GM19023 (cell line): ENCODE data around the gene SKIC8.
"Not testable (repeated sequence)": the region's sequence is repeated elsewhere in the genome, so short reads cannot be mapped to it uniquely, and the experiment has no call there.

Experiments used
- ATAC-seq: cut with Tn5 transposase; IDR thresholded peaks from one replicate; pipeline ENCODE4 v1.9.1; 2021; ENCODE audit warnings: mild to moderate bottlenecking, moderate library complexity; ENCODE audit not compliant: unreplicated experiment

SKIC8 gene

GRCh38 chr15:78257681-78258080 is 41.7 kb downstream of the SKIC8 start:
- no peak for ATAC-seq

- no peak for ATAC-seq
Observed at GRCh38 chr15:78256044-78256437, 43.4 kb downstream of the SKIC8 start.

DNA sequence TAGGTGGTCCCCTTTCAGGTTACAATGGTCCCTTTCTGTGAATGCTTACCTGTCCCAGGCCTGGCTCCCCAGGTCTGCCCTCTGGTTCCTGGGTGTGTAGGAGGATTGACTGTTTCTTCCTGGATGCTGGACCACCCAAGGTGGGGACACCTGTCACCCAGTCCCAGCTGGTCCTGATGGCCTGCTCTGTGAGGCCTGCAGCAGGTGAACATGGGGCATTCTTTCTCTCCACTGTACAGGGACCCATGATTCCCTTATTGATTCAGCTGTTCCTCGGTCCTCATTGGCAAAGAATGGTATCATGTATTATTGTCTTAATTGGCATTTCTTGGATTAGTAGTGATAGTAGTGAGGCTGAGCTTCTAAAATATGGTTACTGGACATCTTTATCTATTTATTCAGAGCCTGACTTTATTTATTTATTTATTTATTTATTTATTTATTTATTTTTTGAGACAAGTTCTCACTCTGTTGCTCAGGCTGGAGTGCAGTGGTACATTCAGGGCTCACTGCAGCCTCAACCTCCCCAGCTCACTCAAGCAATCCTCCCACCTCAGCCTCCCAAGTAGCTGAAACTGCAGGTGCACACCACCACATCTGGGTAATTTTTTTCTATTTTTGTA is 43.9 kb downstream of the SKIC8 start:
- no peak for ATAC-seq

DNA sequence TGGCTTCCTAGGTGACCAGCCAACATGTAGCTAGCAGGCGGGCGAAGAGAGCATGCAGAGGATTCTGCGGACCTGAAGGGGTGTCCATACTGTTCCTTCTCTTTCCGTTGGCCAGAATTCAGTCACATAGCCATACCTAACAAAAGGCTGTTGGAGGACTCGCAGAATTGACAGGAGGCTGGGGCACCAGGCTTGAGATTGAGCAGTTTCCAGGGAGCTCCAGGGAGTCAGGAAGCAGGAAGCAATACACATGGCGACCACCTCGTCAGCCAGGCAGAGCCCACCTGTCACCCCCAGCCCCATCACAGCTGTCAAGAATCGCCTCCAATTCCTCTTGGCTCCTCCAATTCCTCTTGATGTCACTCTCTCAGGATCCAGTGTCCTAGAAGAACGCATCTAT is 48.3 kb downstream of the SKIC8 start:
- ATAC-seq: no peak

GRCh38 chr15:78249131-78249530 is 50.3 kb downstream of the SKIC8 start:
- ATAC-seq: no peak

DNA sequence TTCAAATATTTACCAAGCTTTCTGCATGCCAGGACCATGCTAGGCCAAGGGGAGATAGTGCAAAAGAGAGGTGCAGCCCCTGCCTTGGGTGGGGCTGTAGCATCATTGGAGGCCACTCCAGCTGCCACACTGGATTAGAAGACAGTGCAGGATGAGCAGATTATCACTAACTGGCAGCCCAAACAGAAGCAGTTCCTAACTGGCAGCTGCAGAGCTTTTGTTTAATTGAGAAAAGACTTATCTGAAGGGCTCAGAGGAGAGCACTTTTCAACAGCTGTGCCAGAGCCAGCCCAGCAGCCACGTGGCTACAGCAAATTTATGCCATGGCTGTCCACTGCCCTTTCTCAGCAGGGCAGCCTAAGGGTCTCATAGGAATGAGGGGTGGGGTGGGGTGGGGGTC is 51.5 kb downstream of the SKIC8 start:
- ATAC-seq: no peak

- not testable (repeated sequence) for ATAC-seq
Observed at GRCh38 chr15:78245976-78246620, 53.3 kb downstream of the SKIC8 start.

DNA sequence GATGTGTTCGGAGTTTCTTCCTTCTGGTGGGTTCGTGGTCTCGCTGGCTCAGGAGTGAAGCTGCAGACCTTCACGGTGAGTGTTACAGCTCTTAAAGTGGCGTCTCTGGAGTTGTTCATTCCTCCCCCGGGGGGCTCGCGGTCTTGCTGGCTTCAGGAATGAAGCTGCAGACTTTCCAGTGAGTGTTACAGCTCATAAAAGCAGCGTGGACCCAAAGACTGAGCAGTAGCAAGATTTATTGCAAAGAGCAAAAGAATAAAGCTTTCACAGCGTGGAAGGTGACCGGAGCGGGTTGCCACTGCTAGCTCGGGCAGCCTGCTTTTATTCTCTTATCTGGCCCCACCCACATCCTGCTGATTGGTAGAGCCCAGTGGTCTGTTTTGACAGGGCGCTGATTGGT is 54.0 kb downstream of the SKIC8 start:
- not testable (repeated sequence) for ATAC-seq

- no peak for ATAC-seq
Observed at GRCh38 chr15:78244893-78245292, 54.5 kb downstream of the SKIC8 start.

GRCh38 chr15:78244101-78244500 is 55.3 kb downstream of the SKIC8 start:
- no peak for ATAC-seq

- no peak for ATAC-seq
Observed at GRCh38 chr15:78243491-78243941, 55.9 kb downstream of the SKIC8 start.

DNA sequence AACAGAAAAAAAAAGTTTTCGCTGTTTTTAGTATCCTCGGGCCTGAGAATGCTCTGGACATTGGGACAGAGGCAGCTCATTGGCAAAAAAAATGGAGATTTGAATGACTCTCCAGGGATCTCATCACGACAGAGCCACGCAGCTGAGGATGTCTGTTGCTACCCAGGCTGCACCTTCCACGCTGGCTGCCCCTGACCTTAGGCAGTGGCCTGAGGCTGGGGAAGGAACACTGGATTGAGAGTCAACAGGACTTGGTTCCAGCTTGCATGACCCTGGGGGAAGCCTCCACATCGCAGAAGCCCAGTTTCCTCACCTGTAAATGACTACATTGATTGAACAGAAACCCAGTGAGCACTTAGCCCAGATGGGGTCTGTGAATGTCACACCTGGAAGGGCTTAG is 56.4 kb downstream of the SKIC8 start:
- ATAC-seq: no peak

GRCh38 chr15:78242128-78242527 is 57.3 kb downstream of the SKIC8 start:
- no peak for ATAC-seq

DNA sequence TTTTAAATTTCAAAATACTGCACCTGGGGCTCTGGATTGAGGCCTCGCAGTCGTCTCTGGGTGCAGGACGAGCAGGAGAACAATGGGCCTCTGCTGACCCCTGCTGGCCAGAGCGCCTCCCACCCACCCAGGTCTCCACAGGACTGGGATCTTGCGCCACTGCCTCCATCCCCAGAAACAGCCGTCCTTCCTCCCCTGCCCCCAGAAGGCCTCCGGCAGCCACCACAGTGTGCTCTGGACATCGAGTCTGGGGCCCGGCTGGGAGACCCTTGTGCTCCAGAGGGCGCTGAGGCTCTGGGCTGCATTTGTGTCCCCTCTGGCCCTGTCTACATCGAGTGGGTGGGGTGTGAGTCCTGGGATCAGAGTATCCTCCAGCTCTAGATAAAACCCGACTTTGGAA is 58.4 kb downstream of the SKIC8 start:
- ATAC-seq: no peak

DNA sequence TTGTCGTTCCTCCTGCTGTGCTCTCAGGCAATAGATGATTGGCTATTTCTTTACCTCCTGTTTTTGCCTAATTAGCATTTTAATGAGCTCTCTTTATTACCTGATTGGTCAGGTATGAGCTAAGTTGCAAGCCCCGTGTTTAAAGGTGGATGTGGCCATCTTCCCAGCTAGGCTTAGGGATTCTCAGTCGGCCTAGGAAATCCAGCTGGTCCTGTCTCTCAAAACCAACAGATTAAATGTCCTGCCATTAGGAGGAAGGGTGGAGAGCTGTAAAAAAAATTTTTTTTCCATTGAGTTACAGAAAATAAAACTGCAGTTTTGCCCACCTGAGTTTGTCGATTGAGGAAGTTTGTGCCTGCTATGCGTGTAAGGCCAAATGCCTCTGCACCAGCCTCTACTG is 59.6 kb downstream of the SKIC8 start:
- ATAC-seq: no peak

DNA sequence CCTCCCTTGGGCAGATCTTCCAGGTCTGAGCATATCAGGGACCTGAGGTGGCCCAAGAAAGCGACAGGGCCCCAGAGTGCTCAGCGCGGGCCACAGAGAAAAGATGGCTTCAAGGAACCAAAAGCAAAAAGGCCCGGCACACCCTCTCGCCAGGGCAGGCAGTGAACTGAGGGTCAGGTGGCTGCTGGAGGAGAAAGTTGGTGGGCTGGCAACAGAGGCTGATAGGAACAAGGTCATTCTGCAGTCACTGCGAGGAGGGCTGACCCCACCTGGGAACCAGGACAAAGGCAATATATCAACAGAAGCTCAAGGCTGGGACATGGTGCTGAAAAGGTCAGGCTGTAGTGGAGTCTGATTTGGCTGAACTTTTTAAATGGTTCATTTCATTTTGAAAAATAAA is 62.3 kb downstream of the SKIC8 start:
- no peak for ATAC-seq

DNA sequence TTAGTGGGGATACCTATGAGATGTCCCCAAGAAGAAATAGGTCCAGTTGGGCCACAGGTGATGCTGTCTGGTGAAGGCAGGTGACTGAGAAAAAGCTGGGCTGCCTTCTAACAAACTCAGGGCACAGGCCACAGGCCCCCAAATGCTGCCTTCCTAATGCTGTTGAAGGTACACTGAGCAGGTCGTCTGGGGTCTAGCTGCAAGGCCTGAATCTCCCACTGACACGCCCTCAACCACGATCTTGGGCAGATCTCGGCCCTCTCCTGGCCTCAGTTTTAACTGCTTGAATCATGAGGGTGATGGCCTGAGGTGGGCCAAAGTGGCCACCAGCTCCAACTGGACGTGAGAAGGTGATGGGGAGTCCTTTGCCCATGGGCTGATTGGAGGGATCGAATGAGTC is 62.9 kb downstream of the SKIC8 start:
- ATAC-seq: no peak

DNA sequence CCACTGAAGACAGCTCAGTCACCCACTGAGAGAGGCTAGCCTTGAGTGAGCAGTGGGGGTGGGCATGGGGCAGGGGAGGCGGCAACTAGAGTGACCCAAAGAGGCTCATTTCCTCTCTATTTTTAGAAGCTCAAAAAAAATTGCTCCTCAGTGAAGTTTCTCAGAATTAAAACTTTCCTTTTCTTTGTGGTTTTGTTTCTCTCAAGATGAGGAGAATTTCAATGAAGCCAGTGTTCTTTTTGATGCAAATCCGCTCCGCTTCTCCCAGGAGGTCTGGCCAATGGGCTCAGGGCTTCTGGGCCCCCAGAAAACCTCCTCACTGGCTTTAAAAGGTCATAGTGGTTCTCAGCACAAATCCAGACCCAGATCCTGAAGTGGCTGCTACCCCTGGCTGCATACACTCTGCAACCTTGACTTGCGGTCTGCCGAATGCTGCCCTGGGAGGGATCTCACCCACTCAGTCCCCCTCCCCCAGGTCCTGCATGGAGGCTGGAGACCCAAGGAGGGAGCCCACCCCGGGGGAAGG is 64.8 kb downstream of the SKIC8 start, which contains the start of gene ACSBG1:
TSS of gene ACSBG1 (minus strand) at position 51 of the 526 bp plus-strand sequence. CDS start 64 bp downstream, outside the sequence.
- no peak for ATAC-seq

DNA sequence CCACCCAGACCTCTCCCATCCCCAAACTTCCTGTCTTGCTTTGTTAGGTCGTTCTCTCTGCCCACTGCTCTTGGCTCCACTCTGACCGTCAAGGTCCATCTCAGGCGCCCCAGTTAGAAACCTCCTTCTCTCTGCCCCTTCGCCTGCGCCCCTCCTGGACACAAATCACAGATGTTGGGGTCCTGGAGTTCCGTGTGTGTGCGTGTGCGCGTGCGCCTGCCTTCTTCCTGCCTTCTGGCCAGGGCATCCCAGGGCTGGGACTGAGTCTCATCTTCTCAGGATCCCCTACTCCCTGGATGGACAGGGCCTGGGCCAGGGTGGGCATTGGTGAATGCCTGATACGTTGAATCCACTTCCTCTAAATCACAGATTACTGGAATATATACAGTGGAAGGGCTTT is 65.9 kb downstream of the SKIC8 start:
- no peak for ATAC-seq
